Measurements from ENCODE around the gene NR2F2. TPM values are rescaled to one million over a fixed set of nuclear protein-coding genes. Genes with fewer than 3 reads are reported as not detected.

Gene NR2F2
- total RNA-seq: 10 to 100 TPM; 18.3 to 30.2 (median 20.4) TPM

- WGBS, 2 donors: 1 to 2% methylated on average over 42 to 47 of the region's 78 CpGs
- DNase-seq: peak; percentile 97 to 98
- Histone ChIP-seq H3K36me3 (peaks cover 15 to 28% of the 10 kb centered on the region in 2 donors), H3K4me3 (replicated peaks in 1 of 3) (peak within 1 kb of the TSS; percentile 35 to 74 (median 65)), H3K9me3 (no peaks in the 10 kb centered on the region), H3K4me1 (peaks cover 7 to 18% of the 10 kb centered on the region in 2 donors), H3K27ac (peak within 1 kb of the TSS; percentile 84 to 97 (median 91)), H3K27me3 (no peaks in the 10 kb centered on the region)
- TF ChIP-seq POLR2A (IDR thresholded peaks at IDR 0.05): peak; percentile 18 to 93
- TF ChIP-seq CTCF (IDR thresholded peaks at IDR 0.05): no peak
- intact Hi-C loops (cut with DNase I): no loop called here
Observed at GRCh38 chr15:96330450-96331143, at the start of gene NR2F2. Gene NR2F2, plus strand, starts transcription at chr15:96330700. Its CDS starts 1,406 bp downstream, at chr15:96332106.

GRCh38 chr15:96285305-96285704 is 45.2 kb upstream of the NR2F2 start:
- intact Hi-C loops (cut with DNase I): no loop called here
- Histone ChIP-seq H3K4me3 (replicated peaks in 1 of 3) (no peak overlapping the region), H3K9me3 (no peaks in the 10 kb centered on the region), H3K36me3 (no peaks in the 10 kb centered on the region), H3K27me3 (no peaks in the 10 kb centered on the region), H3K27ac (no peak overlapping the region), H3K4me1 (no peaks in the 10 kb centered on the region)
- TF ChIP-seq CTCF (IDR thresholded peaks at IDR 0.05) (no peak), POLR2A (IDR thresholded peaks at IDR 0.05) (no peak)
- 71 to 74% methylated on average over 10 to 11 of the region's 11 CpGs for WGBS, 2 donors
- DNase-seq: no peak

- no peak overlapping the region for H3K27ac ChIP-seq
- WGBS, 2 donors: 89 to 91% methylated on average over 17 to 18 of the region's 18 CpGs
- TF ChIP-seq POLR2A (IDR thresholded peaks at IDR 0.05) (no peak), CTCF (IDR thresholded peaks at IDR 0.05) (no peak)
- no peaks in the 10 kb centered on the region for H3K36me3 ChIP-seq
- no peak for DNase-seq
- H3K4me1 ChIP-seq: no peaks in the 10 kb centered on the region
- intact Hi-C loops (cut with DNase I): no loop called here
- no peaks in the 10 kb centered on the region for H3K27me3 ChIP-seq
- no peak overlapping the region for H3K4me3 ChIP-seq (replicated peaks in 1 of 3)
- H3K9me3 ChIP-seq: no peaks in the 10 kb centered on the region
Observed at GRCh38 chr15:96285729-96286254, 44.7 kb upstream of the NR2F2 start.

GRCh38 chr15:96290679-96291078 is 39.8 kb upstream of the NR2F2 start:
- intact Hi-C loops (cut with DNase I): no loop called here
- 72 to 77% methylated on average over 5 of the region's 5 CpGs for WGBS, 2 donors

More at GRCh38 chr15:96290679-96291078, 39.8 kb upstream of the NR2F2 start:
- Histone ChIP-seq H3K4me1 (no peaks in the 10 kb centered on the region), H3K4me3 (replicated peaks in 1 of 3) (no peak overlapping the region), H3K9me3 (no peaks in the 10 kb centered on the region), H3K36me3 (no peaks in the 10 kb centered on the region), H3K27ac (no peak overlapping the region), H3K27me3 (no peaks in the 10 kb centered on the region)
- DNase-seq: no peak
- TF ChIP-seq CTCF (IDR thresholded peaks at IDR 0.05) (no peak), POLR2A (IDR thresholded peaks at IDR 0.05) (no peak)
